Left colon (tissue), 2 donors: ENCODE measurements around the gene BST2. TPM values are rescaled to one million over a fixed set of nuclear protein-coding genes. Genes with fewer than 3 reads are reported as not detected.
A peak's percentile ranks its signal among the peaks of the same experiment; 100 is the strongest.

Experiments used
- ATAC-seq: fragments of 200-7000 bp; cut with Tn5 transposase; one replicate; pipeline ENCODE4 v1.9.1; 2020; ENCODE audit warnings: mild to moderate bottlenecking, moderate library complexity
- DNase-seq, 2 donors: peaks; one replicate each; pipeline ENCODE4 v3.0.0-alpha.2; 2020
- intact Hi-C, 2 donors: fragments of 100-400 bp; cut with DNase I in 1 of 2; cut with micrococcal nuclease in 1 of 2; formaldehyde crosslinking; loops; one replicate each; pipeline versions ENCODE4 v1.11.2 to v1.14.0; 2022; cut with DNase I, micrococcal nuclease
- total RNA-seq, 2 donors: library from RNA; stranded (reverse); fragmentation: NEBNext Ultra II Directional; extraction: Animal tissue kit (Norgen Biotek cat#: 25700); gene quantifications; one replicate each; pipeline ENCODE4 v1.2.1, GENCODE V29; 2021
- donor health status: DM: no; HTN: no; CAD: no.
- donor health status: DM: yes; HTN: yes; CAD: no.

The BST2 gene
- total RNA-seq, 2 donors from 2014 or later = 14.8 to 27.5 TPM

- intact Hi-C loops = no loop called here
- DNase-seq = no peak
- no peak for ATAC-seq
These were observed 16.5 kb upstream of the BST2 start for GRCh38 chr19:17421942-17422341.

- ATAC-seq = peak; percentile 30
- intact Hi-C loops = no loop called here
These were observed 15.1 kb upstream of the BST2 start for GRCh38 chr19:17420475-17420924.

GRCh38 chr19:17419621-17420474 is 14.4 kb upstream of the BST2 start, which contains the start of gene MVB12A:
Gene MVB12A (plus strand): TSS chr19:17420047. CDS start chr19:17420136, 89 bp downstream.
- intact Hi-C loops = no loop called here
- peak; percentile 96 to 98 for DNase-seq
- ATAC-seq = peak; percentile 97

More at GRCh38 chr19:17420475-17420924, 15.1 kb upstream of the BST2 start:
- peak; percentile 41 to 52 for DNase-seq

GRCh38 chr19:17419154-17419620 is 13.8 kb upstream of the BST2 start:
- intact Hi-C loops = no loop called here
- DNase-seq = no peak
- ATAC-seq = no peak

- DNase-seq (no peak), ATAC-seq (no peak)
- intact Hi-C loops = no loop called here
These were observed 13.3 kb upstream of the BST2 start for GRCh38 chr19:17418710-17419109.

GRCh38 chr19:17415121-17415520 is 9.7 kb upstream of the BST2 start:
- DNase-seq = no peak
- no peak for ATAC-seq
- intact Hi-C loops = no loop called here

- ATAC-seq (no peak), DNase-seq (no peak)
- intact Hi-C loops = no loop called here
These were observed 8.7 kb upstream of the BST2 start for GRCh38 chr19:17414097-17414496.

- DNase-seq = no peak
- no peak for ATAC-seq
- intact Hi-C loops = no loop called here
These were observed 6.4 kb upstream of the BST2 start for GRCh38 chr19:17411801-17412200.

- DNase-seq (no peak), ATAC-seq (no peak)
- intact Hi-C loops = no loop called here
These were observed 4.6 kb upstream of the BST2 start for GRCh38 chr19:17409990-17410389.

GRCh38 chr19:17406887-17407196 is 1.4 kb upstream of the BST2 start:
- no peak for DNase-seq
- no peak for ATAC-seq
- intact Hi-C loops = no loop called here

GRCh38 chr19:17406046-17406886 is 836 bp upstream of the BST2 start:
- intact Hi-C loops = no loop called here
- no peak for ATAC-seq
- no peak for DNase-seq

GRCh38 chr19:17404621-17405249 is 695 bp downstream of the BST2 start:
- intact Hi-C loops = no loop called here

GRCh38 chr19:17404015-17404414 is 1.4 kb downstream of the BST2 start:
- DNase-seq = no peak
- intact Hi-C loops = no loop called here

More at GRCh38 chr19:17404621-17405249, 695 bp downstream of the BST2 start:
- DNase-seq = no peak
- ATAC-seq = no peak

GRCh38 chr19:17402982-17403855 is 2.2 kb downstream of the BST2 start:
- ATAC-seq = peak; percentile 25
- intact Hi-C loops = no loop called here
- no peak for DNase-seq

More at GRCh38 chr19:17404015-17404414, 1.4 kb downstream of the BST2 start:
- ATAC-seq = no peak

GRCh38 chr19:17401628-17402027 is 3.8 kb downstream of the BST2 start:
- DNase-seq (no peak), ATAC-seq (no peak)
- intact Hi-C loops = no loop called here

- intact Hi-C loops = loop anchor here in 1 of 2 donors (10.0 kb wide), 1 partner anchor 66 kb away; the partner anchor contains the start of gene NXNL1
- no peak for DNase-seq
- no peak for ATAC-seq
These were observed 6.4 kb downstream of the BST2 start for GRCh38 chr19:17398902-17399527.

- ATAC-seq (peak; percentile 29), DNase-seq (peak in 1 of 2 donors; percentile 78)
- intact Hi-C loops = loop anchor here in 1 of 2 donors (10.0 kb wide), 1 partner anchor 70 kb away; the partner anchor contains the start of gene NXNL1
These were observed 10.5 kb downstream of the BST2 start for GRCh38 chr19:17394891-17395415.
